Testis (tissue), 3 donors: ENCODE results near the gene LMTK3. TPM values are rescaled to one million over a fixed set of nuclear protein-coding genes. Genes with fewer than 3 reads are reported as not detected.
"Not testable (repeated sequence)": the region's sequence is repeated elsewhere in the genome, so short reads cannot be mapped to it uniquely, and the experiment has no call there.

Source experiments
- DNase-seq: peaks from one replicate; pipeline ENCODE4 v3.0.0-alpha.2; 2019
- H3K27ac ChIP-seq, 2 donors: fragments of 200-600 bp; sonication (generic); one replicate each; pipeline ENCODE4 v1.5.1; 2019
- H3K27me3 ChIP-seq: fragments of 200-600 bp; sonication (generic); one replicate; pipeline ENCODE4 v1.5.1; 2019
- H3K36me3 ChIP-seq: fragments of 200-600 bp; sonication (generic); one replicate; pipeline ENCODE4 v1.5.1; 2017; ENCODE audit warnings: low read depth; ENCODE audit errors: missing control alignments
- H3K4me1 ChIP-seq: fragments of 200-600 bp; sonication (generic); one replicate; pipeline ENCODE4 v1.5.1; 2019
- H3K4me3 ChIP-seq, 2 donors: fragments of 200-600 bp; sonication (generic); one replicate each; pipeline ENCODE4 v1.5.1; 2017 to 2019
- H3K9me3 ChIP-seq: fragments of 200-600 bp; sonication (generic); one replicate; pipeline ENCODE4 v1.5.1; 2017
- POLR2A ChIP-seq: fragments of 450-650 bp; IDR thresholded peaks from one replicate; pipeline ENCODE4 v1.6.1; 2017; ENCODE audit warnings: antibody characterized with exemption, mild to moderate bottlenecking, moderate library complexity
- WGBS, 2 donors: methylation state at CpG; one replicate each; pipeline ENCODE4 v1.1.5; 2018; 5-methylcytosine and 5-hydroxymethylcytosine counted together
- intact Hi-C: fragments of 100-400 bp; cut with DNase I; formaldehyde crosslinking; loops from one replicate; pipeline ENCODE4 v1.15.1; 2023; ENCODE audit warnings: low total_unique reads
- polyA plus RNA-seq: library from polyadenylated mRNA; stranded (reverse); fragments of 350-450 nt; fragmentation: Illumina TruSeq; extraction: RNeasy Lipid Tissue Mini Kit (QIAGEN cat#74804); gene quantifications from one replicate; pipeline ENCODE4 v1.2.3, GENCODE V29; 2014; ENCODE audit warnings: low read depth, low replicate concordance; ENCODE audit not compliant: insufficient read depth
- total RNA-seq, 2 donors: library from RNA; depleted of rRNA; stranded (reverse); fragments of >200 nt; gene quantifications; one replicate each; pipeline ENCODE4 v1.2.3, GENCODE V29; 2016
- TF ChIP-seq, protein P1 (sequence below), 3 experiments: fragments of 450-650 bp in 2 of 3; fragments of 200-600 bp in 1 of 3; sonication (generic) in 1 of 3; IDR thresholded peaks; one replicate each; pipeline ENCODE4 v1.5.1; 2016 to 2019; ENCODE audit warnings: antibody characterized with exemption in 3 of 3, mild to moderate bottlenecking in 2 of 3, moderate library complexity in 1 of 3

Gene LMTK3
- total and polyA plus RNA-seq, 3 donors from 2014 or later: 0.62 to 1.7 (median 0.96) TPM

DNA sequence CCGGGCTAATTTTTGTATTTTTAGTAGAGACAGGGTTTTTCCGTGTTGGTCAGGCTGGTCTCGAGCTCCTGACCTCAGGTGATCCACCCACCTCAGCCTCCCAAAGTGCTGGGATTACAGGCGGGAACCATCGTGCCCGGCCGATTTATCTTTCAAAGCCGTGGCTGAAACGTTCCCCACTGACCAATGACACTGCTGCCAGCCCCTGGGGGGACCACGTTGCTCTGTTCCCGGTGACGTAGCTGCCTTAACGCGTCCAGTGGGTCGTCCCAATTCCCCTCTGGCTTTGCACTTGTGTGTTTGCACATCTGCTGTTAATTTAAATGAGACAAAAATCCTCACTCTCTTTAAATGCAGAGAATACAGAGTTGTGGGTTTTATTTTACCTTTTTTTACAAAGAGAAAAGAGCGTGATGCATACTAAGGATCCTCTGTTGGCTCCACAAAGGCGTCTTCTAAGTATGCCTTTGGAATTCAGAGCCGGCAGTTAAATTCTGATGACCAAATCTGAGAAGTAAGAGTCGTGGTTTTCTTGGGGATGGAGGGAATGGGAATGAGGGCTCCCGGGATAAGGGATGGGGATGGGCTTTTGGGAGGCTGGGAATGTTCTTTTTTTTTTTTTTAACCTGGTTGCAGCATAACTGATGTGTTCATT, 18.6 kb upstream of the LMTK3 start:
- Histone ChIP-seq H3K4me1 (no peaks in the 10 kb centered on the region), H3K27ac (no peak overlapping the region), H3K27me3 (no peaks in the 10 kb centered on the region), H3K9me3 (no peaks in the 10 kb centered on the region), H3K36me3 (no peaks in the 10 kb centered on the region), H3K4me3 (no peak overlapping the region)
- no peak for TF ChIP-seq POLR2A
- TF ChIP-seq, protein P1, sequence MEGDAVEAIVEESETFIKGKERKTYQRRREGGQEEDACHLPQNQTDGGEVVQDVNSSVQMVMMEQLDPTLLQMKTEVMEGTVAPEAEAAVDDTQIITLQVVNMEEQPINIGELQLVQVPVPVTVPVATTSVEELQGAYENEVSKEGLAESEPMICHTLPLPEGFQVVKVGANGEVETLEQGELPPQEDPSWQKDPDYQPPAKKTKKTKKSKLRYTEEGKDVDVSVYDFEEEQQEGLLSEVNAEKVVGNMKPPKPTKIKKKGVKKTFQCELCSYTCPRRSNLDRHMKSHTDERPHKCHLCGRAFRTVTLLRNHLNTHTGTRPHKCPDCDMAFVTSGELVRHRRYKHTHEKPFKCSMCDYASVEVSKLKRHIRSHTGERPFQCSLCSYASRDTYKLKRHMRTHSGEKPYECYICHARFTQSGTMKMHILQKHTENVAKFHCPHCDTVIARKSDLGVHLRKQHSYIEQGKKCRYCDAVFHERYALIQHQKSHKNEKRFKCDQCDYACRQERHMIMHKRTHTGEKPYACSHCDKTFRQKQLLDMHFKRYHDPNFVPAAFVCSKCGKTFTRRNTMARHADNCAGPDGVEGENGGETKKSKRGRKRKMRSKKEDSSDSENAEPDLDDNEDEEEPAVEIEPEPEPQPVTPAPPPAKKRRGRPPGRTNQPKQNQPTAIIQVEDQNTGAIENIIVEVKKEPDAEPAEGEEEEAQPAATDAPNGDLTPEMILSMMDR (IDR thresholded peaks at IDR 0.05): no peak
- intact Hi-C loops: no loop called here
- no peak for DNase-seq
- 75 to 76% methylated on average over 20 of the region's 20 CpGs for WGBS, 2 donors

DNA sequence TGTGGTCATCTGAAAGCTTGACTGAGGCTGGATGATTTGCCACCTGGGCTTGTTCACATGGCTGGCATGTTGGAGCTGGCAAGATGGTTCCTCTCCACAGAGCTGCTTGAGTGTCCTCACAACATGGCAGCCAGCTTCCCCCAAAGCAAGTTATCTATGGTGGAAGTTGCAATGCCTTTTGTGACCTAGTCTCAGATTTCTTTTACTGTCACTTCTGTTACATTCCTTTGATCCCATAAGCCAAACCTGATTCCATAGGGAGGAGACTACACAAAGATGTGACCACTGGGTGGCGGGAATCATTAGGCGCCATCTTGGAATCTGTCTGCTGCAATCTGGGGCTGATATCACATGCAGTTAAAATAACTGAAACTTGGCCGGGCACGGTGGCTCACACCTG, 17.5 kb upstream of the LMTK3 start:
- Histone ChIP-seq H3K36me3 (no peaks in the 10 kb centered on the region), H3K27ac (no peak overlapping the region), H3K27me3 (no peaks in the 10 kb centered on the region), H3K9me3 (no peaks in the 10 kb centered on the region), H3K4me3 (no peak overlapping the region), H3K4me1 (no peaks in the 10 kb centered on the region)
- intact Hi-C loops: no loop called here
- no peak for DNase-seq
- WGBS, 2 donors: 96 to 100% methylated on average over 4 of the region's 4 CpGs
- TF ChIP-seq, protein P1 (IDR thresholded peaks at IDR 0.05): no peak
- no peak for TF ChIP-seq POLR2A

DNA sequence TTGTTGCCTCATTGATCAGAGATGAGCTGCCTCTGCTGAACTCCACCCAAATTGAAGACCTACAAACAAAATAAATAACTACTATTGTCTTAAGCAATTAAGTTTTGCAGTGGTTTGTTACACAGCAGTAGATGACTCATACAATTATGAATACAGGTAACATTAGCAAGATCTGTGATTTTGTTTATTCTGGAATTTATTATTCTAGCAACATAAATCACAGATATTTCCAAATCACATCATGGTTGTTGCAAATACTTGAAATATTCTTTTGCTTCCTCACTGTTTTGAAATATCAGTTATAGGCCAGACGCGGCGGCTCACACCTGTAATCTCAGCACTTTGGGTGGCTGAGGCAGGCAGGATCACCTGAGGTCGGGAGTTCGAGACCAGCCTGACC, 13.1 kb upstream of the LMTK3 start:
- WGBS, 2 donors: 86 to 98% methylated on average over 5 of the region's 5 CpGs
- Histone ChIP-seq H3K4me1 (no peaks in the 10 kb centered on the region), H3K27ac (no peak overlapping the region), H3K4me3 (no peak overlapping the region), H3K36me3 (no peaks in the 10 kb centered on the region), H3K27me3 (no peaks in the 10 kb centered on the region), H3K9me3 (no peaks in the 10 kb centered on the region)
- intact Hi-C loops: no loop called here
- TF ChIP-seq POLR2A: no peak
- TF ChIP-seq, protein P1 (IDR thresholded peaks at IDR 0.05): no peak
- no peak for DNase-seq

DNA sequence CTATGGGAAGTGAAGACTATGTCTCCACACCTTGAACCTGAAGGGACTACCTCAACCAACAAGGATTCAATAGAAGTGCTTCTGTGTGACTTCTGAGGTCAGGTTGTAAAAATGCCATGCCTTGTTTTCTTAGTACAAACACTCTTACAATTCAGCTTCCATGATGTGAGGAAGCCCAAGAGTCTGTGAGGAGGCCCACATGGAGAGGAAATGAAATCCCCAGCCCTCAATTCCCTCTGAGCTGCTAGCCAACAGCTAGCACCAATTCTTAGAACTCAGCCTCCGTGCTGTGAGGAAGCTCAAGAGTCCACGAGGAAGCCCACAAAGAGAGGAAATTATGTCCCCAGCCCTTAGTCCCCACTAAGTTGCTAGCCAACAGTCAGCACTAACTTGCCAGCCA, 12.6 kb upstream of the LMTK3 start:
- intact Hi-C loops: no loop called here
- H3K27me3 ChIP-seq: no peaks in the 10 kb centered on the region
- TF ChIP-seq POLR2A: no peak
- TF ChIP-seq, protein P1 (IDR thresholded peaks at IDR 0.05): no peak
- no peak overlapping the region for H3K4me3 ChIP-seq
- no peak overlapping the region for H3K27ac ChIP-seq
- 88 to 95% methylated on average over 2 of the region's 2 CpGs for WGBS, 2 donors
- H3K4me1 ChIP-seq: no peaks in the 10 kb centered on the region
- DNase-seq: no peak
- no peaks in the 10 kb centered on the region for H3K36me3 ChIP-seq
- no peaks in the 10 kb centered on the region for H3K9me3 ChIP-seq

DNA sequence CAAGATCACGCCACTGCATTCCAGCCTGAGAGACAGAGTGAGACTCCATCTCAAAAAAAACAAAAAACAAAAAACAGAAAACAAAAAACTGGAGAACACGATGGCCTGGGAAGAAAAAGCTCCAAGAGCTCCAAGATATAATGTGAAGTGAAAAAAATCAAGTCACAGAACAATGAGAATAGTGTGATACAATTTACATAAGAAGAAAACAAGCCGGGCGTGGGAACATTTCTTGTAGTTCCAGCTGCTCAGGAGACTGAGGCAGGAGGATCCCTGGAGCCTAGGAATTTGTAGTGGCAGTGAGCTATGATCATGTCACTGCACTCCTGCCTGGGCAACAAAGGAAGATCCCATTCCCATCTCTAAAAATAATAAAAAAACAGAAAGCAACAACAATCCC, 8.5 kb upstream of the LMTK3 start:
- intact Hi-C loops: no loop called here
- H3K4me3 ChIP-seq: no peak overlapping the region
- no peaks in the 10 kb centered on the region for H3K4me1 ChIP-seq
- WGBS, 2 donors: 53 to 64% methylated on average over 4 of the region's 4 CpGs
- no peaks in the 10 kb centered on the region for H3K36me3 ChIP-seq
- H3K27ac ChIP-seq: no peak overlapping the region
- no peaks in the 10 kb centered on the region for H3K9me3 ChIP-seq
- no peak for DNase-seq
- TF ChIP-seq POLR2A: no peak
- TF ChIP-seq, protein P1 (IDR thresholded peaks at IDR 0.05): no peak
- H3K27me3 ChIP-seq: no peaks in the 10 kb centered on the region

DNA sequence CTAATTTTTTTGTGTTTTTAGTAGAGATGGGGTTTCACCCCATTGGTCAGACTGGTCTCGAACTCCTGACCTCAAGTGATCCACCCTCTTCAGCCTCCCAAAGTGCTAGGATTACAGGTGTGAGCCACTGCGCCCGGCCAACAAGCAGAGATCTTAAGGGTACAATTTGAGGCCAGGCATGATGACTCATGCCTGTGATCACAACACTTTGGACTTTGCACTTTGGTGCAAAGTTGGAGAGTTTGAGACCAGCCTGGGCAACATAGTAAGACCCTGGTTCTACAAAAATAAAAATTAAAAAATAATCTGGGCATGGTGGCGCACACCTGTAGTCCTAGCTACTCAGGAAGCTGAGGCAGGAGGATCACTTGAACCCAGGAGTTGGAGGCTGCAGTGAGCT, 7.8 kb upstream of the LMTK3 start:
- H3K9me3 ChIP-seq, H3K4me1 ChIP-seq, intact Hi-C loops, H3K27me3 ChIP-seq, DNase-seq, H3K4me3 ChIP-seq, H3K27ac ChIP-seq, H3K36me3 ChIP-seq: not testable (repeated sequence)
- WGBS, 2 donors: 89 to 94% methylated on average over 4 of the region's 4 CpGs
